T1000 (cell line): Measurements from ENCODE around the gene SMNDC1.
"Not testable (repeated sequence)": the region's sequence is repeated elsewhere in the genome, so short reads cannot be mapped to it uniquely, and the experiment has no call there.

ENCODE experiments used
- DNase-seq: peaks from one replicate; lab custom pipeline; 2025; ENCODE audit warnings: mixed read lengths; lab: John Stamatoyannopoulos, UW

SMNDC1 gene

DNA sequence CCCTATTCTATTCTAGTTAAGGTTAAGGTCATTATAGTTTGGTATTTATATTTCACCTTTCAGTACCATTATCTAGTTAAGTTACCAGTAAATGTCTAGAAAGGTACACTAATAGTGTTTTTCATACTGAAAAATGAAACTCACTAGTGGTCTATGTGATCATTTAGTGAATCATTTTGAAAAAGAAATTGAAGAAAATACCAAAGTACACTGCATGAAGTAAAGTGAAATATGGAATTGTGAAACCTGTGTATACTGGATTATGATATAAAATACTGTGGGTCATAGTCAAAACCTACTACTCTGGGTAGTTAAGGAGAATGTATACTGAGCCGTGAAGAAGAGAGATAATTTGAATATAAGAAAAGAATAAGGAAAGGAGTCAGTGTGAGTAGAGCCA, 53.3 kb downstream of the SMNDC1 start:
- not testable (repeated sequence) for DNase-seq

DNA sequence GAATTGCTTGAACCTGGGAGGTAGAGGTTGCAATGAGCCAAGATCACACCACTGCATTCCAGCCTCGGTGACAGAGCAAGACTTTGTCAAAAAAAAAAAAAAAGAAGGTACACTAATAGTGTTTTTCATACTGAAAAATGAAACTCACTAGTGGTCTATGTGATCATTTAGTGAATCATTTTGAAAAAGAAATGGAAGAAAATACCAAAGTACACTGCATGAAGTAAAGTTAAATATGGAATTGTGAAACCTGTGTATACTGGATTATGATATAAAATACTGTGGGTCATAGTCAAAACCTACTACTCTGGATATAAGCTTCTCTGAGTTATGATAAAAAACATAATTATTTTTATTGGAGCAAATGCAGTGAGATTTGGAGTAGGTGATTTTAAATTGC, 55.2 kb downstream of the SMNDC1 start:
- not testable (repeated sequence) for DNase-seq

DNA sequence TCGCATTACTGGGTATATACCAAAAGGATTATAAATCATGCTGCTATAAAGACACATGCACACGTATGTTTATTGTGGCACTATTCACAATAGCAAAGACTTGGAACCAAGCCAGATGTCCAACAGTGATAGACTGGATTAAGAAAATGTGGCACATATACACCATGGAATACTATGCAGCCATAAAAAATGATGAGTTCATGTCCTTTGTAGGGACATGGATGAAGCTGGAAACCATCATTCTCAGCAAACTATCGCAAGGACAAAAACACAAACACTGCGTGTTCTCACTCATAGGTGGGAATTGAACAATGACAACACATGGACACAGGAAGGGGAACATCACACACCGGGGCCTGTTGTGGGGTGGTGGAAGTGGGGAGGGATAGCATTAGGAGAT, 56.9 kb downstream of the SMNDC1 start:
- not testable (repeated sequence) for DNase-seq

- no peak for DNase-seq
These were observed 60.2 kb downstream of the SMNDC1 start for GRCh38 chr10:110244550-110244949.

DNA sequence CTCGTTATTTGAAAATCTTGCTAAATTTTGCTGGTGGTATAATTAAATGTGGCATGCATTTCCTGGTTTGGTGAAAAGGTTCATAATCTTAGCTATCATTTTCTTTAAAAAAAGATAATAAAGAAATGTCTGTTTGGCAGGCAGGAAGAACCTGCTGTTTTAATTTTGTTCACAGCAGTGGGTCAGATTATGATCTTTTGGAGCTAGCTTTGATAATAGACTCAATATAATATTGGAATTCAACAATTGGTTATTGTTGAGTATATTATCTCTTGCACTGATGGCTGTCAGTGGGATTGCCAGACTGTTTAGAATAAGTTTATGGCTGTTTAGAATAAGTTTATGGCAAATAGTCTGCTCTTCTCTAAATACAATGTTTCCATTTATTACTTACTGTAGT, 62.2 kb downstream of the SMNDC1 start:
- DNase-seq, result no peak

DNA sequence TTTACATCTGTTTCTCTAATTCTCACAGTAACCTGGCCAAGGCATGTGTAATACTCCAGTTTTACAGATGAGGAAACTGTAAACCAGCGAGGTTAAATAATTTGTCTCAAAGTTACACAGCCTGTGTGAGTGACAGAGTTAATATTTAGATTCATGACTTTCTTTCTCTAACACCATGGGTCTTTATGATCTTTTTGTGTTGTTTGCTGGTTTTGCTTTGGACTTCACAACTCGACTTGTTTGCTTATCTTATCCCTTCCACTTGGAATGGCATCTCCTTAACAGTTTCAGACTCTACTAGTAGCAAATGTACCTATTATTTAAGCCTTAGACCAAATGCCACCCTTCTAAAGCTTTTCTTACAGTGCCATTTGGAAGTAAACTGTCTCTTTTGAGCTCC, 62.9 kb downstream of the SMNDC1 start:
- no peak for DNase-seq

DNA sequence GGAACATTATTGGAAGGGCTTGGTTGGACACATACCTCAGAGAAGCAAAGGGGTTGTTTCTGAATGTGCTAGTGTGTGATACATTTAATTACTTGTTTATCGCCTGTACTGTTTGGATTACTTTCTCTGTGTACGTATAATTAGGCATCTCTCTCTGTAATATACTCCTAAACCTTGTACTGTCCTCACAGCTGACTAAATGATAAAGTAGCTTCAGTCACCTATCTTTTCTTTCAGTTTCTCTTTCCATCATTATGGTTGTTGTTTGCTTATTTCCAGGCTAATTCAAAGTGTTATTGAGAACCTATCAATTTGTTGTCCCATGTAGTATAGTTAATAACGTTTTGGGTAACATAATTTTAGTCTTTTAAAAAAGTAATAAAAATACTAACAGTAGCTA, 63.3 kb downstream of the SMNDC1 start:
- DNase-seq, result no peak
